Measurements from ENCODE around the gene AGMO. TPM values are rescaled to one million over a fixed set of nuclear protein-coding genes. Genes with fewer than 3 reads are reported as not detected.

The AGMO gene
- total RNA-seq, 2 donors from 2014 or later, result 1.9 TPM; not detected in 1

DNA sequence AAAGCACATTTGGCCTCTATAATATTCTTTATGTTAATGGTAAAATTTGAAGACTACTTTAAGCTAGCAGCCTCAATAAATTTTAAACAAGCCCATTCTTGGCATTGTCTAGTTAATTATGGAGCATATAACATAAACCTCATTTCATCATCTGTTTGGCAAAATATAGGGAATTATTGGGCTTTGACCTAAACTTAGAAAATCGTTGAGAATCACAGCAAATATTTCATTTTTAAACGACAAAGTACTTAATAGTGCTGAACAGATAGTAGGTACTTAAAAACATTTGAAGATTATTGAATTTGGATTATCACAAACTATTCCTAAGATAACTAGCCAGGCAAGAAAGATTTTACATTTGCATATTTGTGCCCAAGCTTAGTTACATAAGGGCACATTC is 73.4 kb downstream of the AGMO start:
- Histone ChIP-seq H3K36me3 (ENCODE audit: control insufficient read depth, insufficient read depth, low read length) (no peaks in the 10 kb centered on the region), H3K27me3 (ENCODE audit: control insufficient read depth, insufficient read depth, low read length, poor library complexity, severe bottlenecking) (no peaks in the 10 kb centered on the region), H3K9ac (ENCODE audit: extremely low read depth, low read length, poor library complexity, severe bottlenecking) (no peak overlapping the region), H3K4me3 (ENCODE audit: low read length) (no peak overlapping the region), H3K9me3 (ENCODE audit: control insufficient read depth, low read length) (no peaks in the 10 kb centered on the region), H3K4me1 (ENCODE audit: control insufficient read depth, insufficient read depth, low read length) (no peaks in the 10 kb centered on the region), H3K27ac (ENCODE audit: low read depth, low read length) (no peak overlapping the region)
- no peak overlapping the region for H3K27ac Mint-ChIP-seq
- TF ChIP-seq, protein P1, sequence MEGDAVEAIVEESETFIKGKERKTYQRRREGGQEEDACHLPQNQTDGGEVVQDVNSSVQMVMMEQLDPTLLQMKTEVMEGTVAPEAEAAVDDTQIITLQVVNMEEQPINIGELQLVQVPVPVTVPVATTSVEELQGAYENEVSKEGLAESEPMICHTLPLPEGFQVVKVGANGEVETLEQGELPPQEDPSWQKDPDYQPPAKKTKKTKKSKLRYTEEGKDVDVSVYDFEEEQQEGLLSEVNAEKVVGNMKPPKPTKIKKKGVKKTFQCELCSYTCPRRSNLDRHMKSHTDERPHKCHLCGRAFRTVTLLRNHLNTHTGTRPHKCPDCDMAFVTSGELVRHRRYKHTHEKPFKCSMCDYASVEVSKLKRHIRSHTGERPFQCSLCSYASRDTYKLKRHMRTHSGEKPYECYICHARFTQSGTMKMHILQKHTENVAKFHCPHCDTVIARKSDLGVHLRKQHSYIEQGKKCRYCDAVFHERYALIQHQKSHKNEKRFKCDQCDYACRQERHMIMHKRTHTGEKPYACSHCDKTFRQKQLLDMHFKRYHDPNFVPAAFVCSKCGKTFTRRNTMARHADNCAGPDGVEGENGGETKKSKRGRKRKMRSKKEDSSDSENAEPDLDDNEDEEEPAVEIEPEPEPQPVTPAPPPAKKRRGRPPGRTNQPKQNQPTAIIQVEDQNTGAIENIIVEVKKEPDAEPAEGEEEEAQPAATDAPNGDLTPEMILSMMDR (conservative IDR thresholded peaks at IDR 0.05), result no peak
- DNase-seq, result no peak
- H3K27me3 Mint-ChIP-seq (ENCODE audit: insufficient read depth), result no peaks in the 10 kb centered on the region
- peaks cover 10% of the 10 kb centered on the region for H3K4me1 Mint-ChIP-seq
- no peaks in the 10 kb centered on the region for H3K9me3 Mint-ChIP-seq
- WGBS, 2 experiments (ENCODE audit: insufficient coverage in 1 of 2, insufficient read length in 1 of 2), result 93% methylated on average over 2 of the region's 2 CpGs; no CpG with 5 or more reads in 1 of the 2 experiments
- H3K4me3 Mint-ChIP-seq, result no peak overlapping the region
- no peaks in the 10 kb centered on the region for H3K36me3 Mint-ChIP-seq (ENCODE audit: low read depth)

DNA sequence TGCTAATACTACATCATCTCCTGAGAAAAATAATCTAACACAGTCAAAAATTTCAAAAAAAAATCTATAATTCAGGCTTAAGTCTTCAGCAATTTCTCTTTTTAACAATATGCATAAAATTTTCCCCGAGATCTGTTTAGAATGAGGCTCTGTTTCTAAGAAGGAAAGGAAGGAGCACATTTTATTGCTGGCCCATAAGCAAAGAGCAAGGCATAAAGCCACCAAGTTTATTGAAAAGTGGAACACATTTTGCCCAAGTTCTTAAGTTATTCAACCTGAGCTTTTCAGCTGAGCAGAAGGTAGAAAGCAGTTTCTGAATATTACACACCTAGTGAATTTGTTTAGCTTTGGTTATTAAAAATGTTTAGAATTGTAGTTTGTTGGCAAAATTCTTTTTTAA is 73.9 kb downstream of the AGMO start:
- Histone ChIP-seq H3K27ac (ENCODE audit: low read depth, low read length) (no peak overlapping the region), H3K36me3 (ENCODE audit: control insufficient read depth, insufficient read depth, low read length) (no peaks in the 10 kb centered on the region), H3K9me3 (ENCODE audit: control insufficient read depth, low read length) (no peaks in the 10 kb centered on the region), H3K9ac (ENCODE audit: extremely low read depth, low read length, poor library complexity, severe bottlenecking) (no peak overlapping the region), H3K4me1 (ENCODE audit: control insufficient read depth, insufficient read depth, low read length) (no peaks in the 10 kb centered on the region), H3K4me3 (ENCODE audit: low read length) (no peak overlapping the region), H3K27me3 (ENCODE audit: control insufficient read depth, insufficient read depth, low read length, poor library complexity, severe bottlenecking) (no peaks in the 10 kb centered on the region)
- peaks cover 10% of the 10 kb centered on the region for H3K4me1 Mint-ChIP-seq
- WGBS, 2 experiments (ENCODE audit: insufficient coverage in 1 of 2, insufficient read length in 1 of 2), result 84% methylated on average over 1 of the region's 1 CpG; no CpG with 5 or more reads in 1 of the 2 experiments
- no peaks in the 10 kb centered on the region for H3K9me3 Mint-ChIP-seq
- no peaks in the 10 kb centered on the region for H3K27me3 Mint-ChIP-seq (ENCODE audit: insufficient read depth)
- no peak overlapping the region for H3K4me3 Mint-ChIP-seq
- DNase-seq, result no peak
- TF ChIP-seq, protein P1 (conservative IDR thresholded peaks at IDR 0.05), result no peak
- no peaks in the 10 kb centered on the region for H3K36me3 Mint-ChIP-seq (ENCODE audit: low read depth)
- no peak overlapping the region for H3K27ac Mint-ChIP-seq

- Mint-ChIP-seq H3K4me1 (peaks cover 4% of the 10 kb centered on the region), H3K27me3 (ENCODE audit: insufficient read depth) (no peaks in the 10 kb centered on the region), H3K36me3 (ENCODE audit: low read depth) (no peaks in the 10 kb centered on the region), H3K27ac (no peak overlapping the region), H3K4me3 (no peak overlapping the region), H3K9me3 (no peaks in the 10 kb centered on the region)
- H3K4me3 ChIP-seq (ENCODE audit: low read length), result no peak overlapping the region
- H3K36me3 ChIP-seq (ENCODE audit: control insufficient read depth, insufficient read depth, low read length), result no peaks in the 10 kb centered on the region
- 72 to 93% methylated on average over 3 to 5 of the region's 5 CpGs for WGBS, 2 experiments (ENCODE audit: insufficient coverage in 1 of 2, insufficient read length in 1 of 2)
- no peaks in the 10 kb centered on the region for H3K9me3 ChIP-seq (ENCODE audit: control insufficient read depth, low read length)
- no peak overlapping the region for H3K9ac ChIP-seq (ENCODE audit: extremely low read depth, low read length, poor library complexity, severe bottlenecking)
- TF ChIP-seq, protein P1 (conservative IDR thresholded peaks at IDR 0.05), result no peak
- no peaks in the 10 kb centered on the region for H3K4me1 ChIP-seq (ENCODE audit: control insufficient read depth, insufficient read depth, low read length)
- no peak overlapping the region for H3K27ac ChIP-seq (ENCODE audit: low read depth, low read length)
- DNase-seq, result no peak
- no peaks in the 10 kb centered on the region for H3K27me3 ChIP-seq (ENCODE audit: control insufficient read depth, insufficient read depth, low read length, poor library complexity, severe bottlenecking)
These were observed 75.8 kb downstream of the AGMO start for GRCh38 chr7:15485998-15486397.

Data from endodermal cell (in vitro differentiated cells).